Panc1 (cell line): Measurements from ENCODE around the gene CALB2.

Source experiments
- CTCF ChIP-seq: fragments of 450-650 bp; IDR thresholded peaks from 2 replicates; pipeline ENCODE4 v1.5.1; 2017; ENCODE audit warnings: mild to moderate bottlenecking
- POLR2AphosphoS5 ChIP-seq: IDR thresholded peaks from 2 replicates; pipeline ENCODE4 v1.6.1; 2012; ENCODE audit warnings: mild to moderate bottlenecking, low read depth, low read length, moderate library complexity
- TCF7L2 ChIP-seq: IDR thresholded peaks from 2 replicates; pipeline ENCODE4 v1.6.1; 2011; ENCODE audit warnings: mild to moderate bottlenecking, low read depth, low read length, inconsistent platforms

- TF ChIP-seq CTCF (no peak), POLR2AphosphoS5 (no peak), TCF7L2 (no peak)
Measured at GRCh38 chr16:71379711-71380110, 21.2 kb downstream of the CALB2 start.
